ENCODE data around the gene BICDL2. TPM values are rescaled to one million over a fixed set of nuclear protein-coding genes. Genes with fewer than 3 reads are reported as not detected.
A peak's percentile ranks its signal among the peaks of the same experiment; 100 is the strongest.

Gene BICDL2
- total and polyA plus RNA-seq, 9 of the 15 experiments (the other 6 are each of a cell fraction or from before 2014, with no cell fraction given), result 0.09 to 0.28 (median 0.09) TPM; not detected in 6

GRCh38 chr16:2983706-2984136, 53.0 kb downstream of the BICDL2 start (continued):
- no peak for TF ChIP-seq KLF1 (tag; IDR thresholded peaks at IDR 0.05)
- TF ChIP-seq RBFOX2 (IDR thresholded peaks at IDR 0.05; ENCODE audit: low read depth, low read length), result peak; percentile 85
- no peak for TF ChIP-seq CREB3 (tag; conservative IDR thresholded peaks at IDR 0.05; ENCODE audit: low read depth)
- TF ChIP-seq USF2 (CRISPR knock-in tag; IDR thresholded peaks at IDR 0.05), result no peak
- TF ChIP-seq PURB (CRISPR knock-in tag; IDR thresholded peaks at IDR 0.05; ENCODE audit: low read depth), result no peak
- peak; percentile 40; the same call in 1 of the 2 replicates for TF ChIP-seq SMARCA4 (IDR thresholded peaks at IDR 0.05)
- no peak for TF ChIP-seq OTX1 (CRISPR knock-in tag; IDR thresholded peaks at IDR 0.05)
- TF ChIP-seq IFI16 (CRISPR knock-in tag; IDR thresholded peaks at IDR 0.05), result no peak
- no peak for TF ChIP-seq SIN3A (IDR thresholded peaks at IDR 0.05; ENCODE audit: borderline replicate concordance in 2 of 2, control insufficient read depth in 1 of 2, low read depth in 2 of 2, low read length in 2 of 2)
- TF ChIP-seq KLF10 (CRISPR knock-in tag; IDR thresholded peaks at IDR 0.05), result no peak
- peak; percentile 81 for TF ChIP-seq TBP (optimal IDR thresholded peaks at IDR 0.05; ENCODE audit: low read depth, low read length)
- no peak for TF ChIP-seq ZSCAN32 (CRISPR knock-in tag; IDR thresholded peaks at IDR 0.05)
- TF ChIP-seq HDAC2 (IDR thresholded peaks at IDR 0.05), result no peak
- TF ChIP-seq PREB (CRISPR knock-in tag; IDR thresholded peaks at IDR 0.05), result no peak
- TF ChIP-seq ZNF134 (CRISPR knock-in tag; conservative IDR thresholded peaks at IDR 0.05), result no peak
- no peak for TF ChIP-seq SAP30 (IDR thresholded peaks at IDR 0.05; ENCODE audit: borderline replicate concordance, insufficient read depth, low read depth, low read length, poor library complexity, severe bottlenecking)
- TF ChIP-seq MEIS2 (IDR thresholded peaks at IDR 0.05; ENCODE audit: partially characterized antibody), result no peak
- TF ChIP-seq ADNP (tag; IDR thresholded peaks at IDR 0.05), result no peak
- no peak for TF ChIP-seq E2F4 (CRISPR knock-in tag; IDR thresholded peaks at IDR 0.05; ENCODE audit: low read depth)
- TF ChIP-seq CREB5 (CRISPR knock-in tag; IDR thresholded peaks at IDR 0.05), result no peak
- TF ChIP-seq ZNF764 (CRISPR knock-in tag; IDR thresholded peaks at IDR 0.05; ENCODE audit: low read depth), result no peak
- TF ChIP-seq CTBP1 (IDR thresholded peaks at IDR 0.05; ENCODE audit: borderline replicate concordance), result peak; percentile 91
- no peak for TF ChIP-seq ZNF197 (CRISPR knock-in tag; IDR thresholded peaks at IDR 0.05; ENCODE audit: low read depth)
- TF ChIP-seq ZNF324 (CRISPR knock-in tag; IDR thresholded peaks at IDR 0.05), result no peak

All from K562 (cell line).